Measurements from ENCODE around the gene SFMBT2. TPM values are rescaled to one million over a fixed set of nuclear protein-coding genes. Genes with fewer than 3 reads are reported as not detected.

Gene SFMBT2
- total RNA-seq, 1 experiment from 2014 or later = not detected

GRCh38 chr10:7444551-7445121 lies 33.8 kb upstream of the SFMBT2 start:
- no TSS peak for BruUV-seq (replicated peaks)
- no peaks in the 10 kb centered on the region for H3K4me1 Mint-ChIP-seq (ENCODE audit: low read depth, unreplicated experiment)
- H3K4me1 ChIP-seq = no peaks in the 10 kb centered on the region
- no peaks in the 10 kb centered on the region; the same call in 1 of the 2 replicates for H3K27me3 ChIP-seq (replicated peaks; ENCODE audit: control insufficient read depth, insufficient read depth, low read length)
- H3K36me3 Mint-ChIP-seq (ENCODE audit: insufficient read depth, unreplicated experiment) = no peaks in the 10 kb centered on the region
- H3K27me3 Mint-ChIP-seq (ENCODE audit: insufficient read depth, unreplicated experiment) = peaks cover 22% of the 10 kb centered on the region
- H3K9me3 ChIP-seq = peaks cover 9% of the 10 kb centered on the region
- DNase-seq = no peak
- H3K9me3 Mint-ChIP-seq (ENCODE audit: unreplicated experiment) = peaks cover 14% of the 10 kb centered on the region
- no peaks in the 10 kb centered on the region for H3K36me3 ChIP-seq (ENCODE audit: control insufficient read depth, insufficient read depth, low read length)
- intact Hi-C loops (cut with micrococcal nuclease; ENCODE audit: unreplicated experiment) = no loop called here
- no peak overlapping the region for H3K4me3 ChIP-seq (ENCODE audit: low read depth, low read length)
- CTCF ChIA-PET = no interaction called here
- no peak for TF ChIP-seq CTCF (IDR thresholded peaks at IDR 0.05; ENCODE audit: insufficient read depth in 1 of 2, low read depth in 1 of 2, low read length in 1 of 2, severe bottlenecking in 1 of 2, unreplicated experiment in 1 of 2)
- POLR2A ChIA-PET = no interaction called here
- H3K27ac Mint-ChIP-seq (ENCODE audit: unreplicated experiment) = no peak overlapping the region
- no peak overlapping the region for H3K4me3 Mint-ChIP-seq (ENCODE audit: unreplicated experiment)

- BruUV-seq (replicated peaks) = no TSS peak
- POLR2A ChIA-PET = interaction anchor here (0.5 kb wide), 1 partner anchor 77 kb away, joined by 5 read pairs; no protein-coding TSS in a partner anchor
- intact Hi-C loops (cut with micrococcal nuclease; ENCODE audit: unreplicated experiment) = no loop called here
- no peaks in the 10 kb centered on the region for H3K4me1 ChIP-seq
- CTCF ChIA-PET = no interaction called here
- H3K9me3 Mint-ChIP-seq (ENCODE audit: unreplicated experiment) = no peaks in the 10 kb centered on the region
- no peak overlapping the region for H3K4me3 Mint-ChIP-seq (ENCODE audit: unreplicated experiment)
- H3K27me3 Mint-ChIP-seq (ENCODE audit: insufficient read depth, unreplicated experiment) = peaks cover 31% of the 10 kb centered on the region
- H3K4me1 Mint-ChIP-seq (ENCODE audit: low read depth, unreplicated experiment) = no peaks in the 10 kb centered on the region
- H3K27ac Mint-ChIP-seq (ENCODE audit: unreplicated experiment) = no peak overlapping the region
- no peaks in the 10 kb centered on the region for H3K36me3 ChIP-seq (ENCODE audit: control insufficient read depth, insufficient read depth, low read length)
- H3K27me3 ChIP-seq (replicated peaks; ENCODE audit: control insufficient read depth, insufficient read depth, low read length) = peaks cover 1% of the 10 kb centered on the region; the same call in 1 of the 2 replicates
- H3K9me3 ChIP-seq = no peaks in the 10 kb centered on the region
- H3K4me3 ChIP-seq (ENCODE audit: low read depth, low read length) = no peak overlapping the region
- no peak for TF ChIP-seq CTCF (IDR thresholded peaks at IDR 0.05; ENCODE audit: insufficient read depth in 1 of 2, low read depth in 1 of 2, low read length in 1 of 2, severe bottlenecking in 1 of 2, unreplicated experiment in 1 of 2)
- no peaks in the 10 kb centered on the region for H3K36me3 Mint-ChIP-seq (ENCODE audit: insufficient read depth, unreplicated experiment)
- no peak for DNase-seq
These were observed 32.2 kb upstream of the SFMBT2 start for GRCh38 chr10:7443036-7443435.

- no peak for TF ChIP-seq CTCF (IDR thresholded peaks at IDR 0.05; ENCODE audit: insufficient read depth in 1 of 2, low read depth in 1 of 2, low read length in 1 of 2, severe bottlenecking in 1 of 2, unreplicated experiment in 1 of 2)
- H3K36me3 Mint-ChIP-seq (ENCODE audit: insufficient read depth, unreplicated experiment) = no peaks in the 10 kb centered on the region
- Histone ChIP-seq H3K9me3 (no peaks in the 10 kb centered on the region), H3K4me3 (ENCODE audit: low read depth, low read length) (no peak overlapping the region), H3K27me3 (replicated peaks; ENCODE audit: control insufficient read depth, insufficient read depth, low read length) (peaks cover 1% of the 10 kb centered on the region; the same call in 1 of the 2 replicates), H3K36me3 (ENCODE audit: control insufficient read depth, insufficient read depth, low read length) (no peaks in the 10 kb centered on the region), H3K4me1 (no peaks in the 10 kb centered on the region)
- H3K27me3 Mint-ChIP-seq (ENCODE audit: insufficient read depth, unreplicated experiment) = peaks cover 34% of the 10 kb centered on the region
- H3K9me3 Mint-ChIP-seq (ENCODE audit: unreplicated experiment) = no peaks in the 10 kb centered on the region
- ChIA-PET POLR2A (no interaction called here), CTCF (no interaction called here)
- no peak overlapping the region for H3K4me3 Mint-ChIP-seq (ENCODE audit: unreplicated experiment)
- no peak overlapping the region for H3K27ac Mint-ChIP-seq (ENCODE audit: unreplicated experiment)
- DNase-seq = no peak
- BruUV-seq (replicated peaks) = no TSS peak
- intact Hi-C loops (cut with micrococcal nuclease; ENCODE audit: unreplicated experiment) = no loop called here
- H3K4me1 Mint-ChIP-seq (ENCODE audit: low read depth, unreplicated experiment) = no peaks in the 10 kb centered on the region
These were observed 30.7 kb upstream of the SFMBT2 start for GRCh38 chr10:7441403-7442147.

Data from Caco-2 (cell line).